Esophagus (tissue), 2 donors: ENCODE data around the gene HTATSF1. TPM values are rescaled to one million over a fixed set of nuclear protein-coding genes. Genes with fewer than 3 reads are reported as not detected.

Source experiments
- H3K27ac ChIP-seq, 2 donors: one replicate each; pipeline ENCODE4 v1.5.1; 2013; ENCODE audit warnings: low read depth in 2 of 2, mild to moderate bottlenecking in 2 of 2, inconsistent platforms in 1 of 2, low read length in 1 of 2, moderate library complexity in 1 of 2
- H3K27me3 ChIP-seq, 2 donors: one replicate each; pipeline ENCODE4 v1.6.1; 2013; ENCODE audit warnings: low read length in 2 of 2, control low read depth in 1 of 2, mild to moderate bottlenecking in 1 of 2; ENCODE audit not compliant: insufficient read depth in 2 of 2, control insufficient read depth in 1 of 2
- H3K36me3 ChIP-seq, 2 donors: one replicate each; pipeline ENCODE4 v1.6.1; 2013; ENCODE audit warnings: low read length in 1 of 2; ENCODE audit not compliant: control insufficient read depth in 2 of 2, insufficient read depth in 2 of 2
- H3K4me1 ChIP-seq, 2 donors: one replicate each; pipeline ENCODE4 v1.6.1; 2013; ENCODE audit warnings: low read length in 1 of 2; ENCODE audit not compliant: control insufficient read depth in 2 of 2, insufficient read depth in 2 of 2
- H3K4me3 ChIP-seq, 2 donors: one replicate each; pipeline ENCODE4 v1.5.1; 2013; ENCODE audit warnings: low read length in 2 of 2, mild to moderate bottlenecking in 2 of 2, low read depth in 1 of 2, moderate library complexity in 1 of 2
- H3K9me3 ChIP-seq, 2 donors: one replicate each; pipeline ENCODE4 v1.6.1; 2013; ENCODE audit warnings: mild to moderate bottlenecking in 2 of 2, low read depth in 1 of 2, low read length in 1 of 2, moderate library complexity in 1 of 2; ENCODE audit not compliant: control insufficient read depth in 2 of 2, insufficient read depth in 1 of 2
- WGBS, 2 donors: extraction: QIAGEN DNeasy Blood & Tissue Kit; methylation state at CpG; one replicate each; pipeline ENCODE4 v1.1.7; 2013; 5-methylcytosine and 5-hydroxymethylcytosine counted together
- polyA plus RNA-seq, 2 donors: library from polyadenylated mRNA; stranded (reverse); fragments of 200-250 nt; gene quantifications; one replicate each; pipeline ENCODE4 v1.2.3, GENCODE V29; 2013
- donor health status: healthy with polysubstance abuse.
- donor health status: Bipolar disorder and iron deficiency.

Gene HTATSF1
- polyA plus RNA-seq: 10 to 100 TPM; 12.8 to 24.9 TPM

- no peaks in the 10 kb centered on the region for H3K27me3 ChIP-seq
- no peaks in the 10 kb centered on the region for H3K4me1 ChIP-seq
- WGBS, 2 donors: 0 to 37% methylated on average over 35 of the region's 35 CpGs
- no peaks in the 10 kb centered on the region for H3K36me3 ChIP-seq
- peak within 1 kb of the TSS; percentile 89 to 98 for H3K27ac ChIP-seq
- H3K9me3 ChIP-seq: no peaks in the 10 kb centered on the region
- H3K4me3 ChIP-seq: peak within 1 kb of the TSS; percentile 61 to 67
Measured at GRCh38 chrX:136497556-136498052, at the start of gene HTATSF1. Gene HTATSF1 (plus strand): TSS chrX:136497592. CDS start chrX:136497685, 93 bp downstream.

GRCh38 chrX:136447968-136448367, 49.4 kb upstream of the HTATSF1 start:
- H3K9me3 ChIP-seq: no peaks in the 10 kb centered on the region
- no peak overlapping the region for H3K27ac ChIP-seq
- H3K36me3 ChIP-seq: no peaks in the 10 kb centered on the region
- no peaks in the 10 kb centered on the region for H3K4me1 ChIP-seq
- H3K4me3 ChIP-seq: no peak overlapping the region
- no peaks in the 10 kb centered on the region for H3K27me3 ChIP-seq

GRCh38 chrX:136450050-136450830, 47.2 kb upstream of the HTATSF1 start:
- Histone ChIP-seq H3K27ac (no peak overlapping the region), H3K4me3 (no peak overlapping the region), H3K9me3 (no peaks in the 10 kb centered on the region), H3K36me3 (no peaks in the 10 kb centered on the region), H3K4me1 (no peaks in the 10 kb centered on the region), H3K27me3 (no peaks in the 10 kb centered on the region)
- WGBS, 2 donors: 46 to 52% methylated on average over 8 of the region's 8 CpGs

GRCh38 chrX:136452614-136453013, 44.8 kb upstream of the HTATSF1 start:
- H3K4me3 ChIP-seq: no peak overlapping the region
- H3K9me3 ChIP-seq: no peaks in the 10 kb centered on the region
- no peak overlapping the region for H3K27ac ChIP-seq
- H3K36me3 ChIP-seq: no peaks in the 10 kb centered on the region
- WGBS, 2 donors: 84 to 85% methylated on average over 5 of the region's 5 CpGs
- no peaks in the 10 kb centered on the region for H3K27me3 ChIP-seq
- H3K4me1 ChIP-seq: no peaks in the 10 kb centered on the region

- 76 to 83% methylated on average over 1 of the region's 1 CpG for WGBS, 2 donors
- no peaks in the 10 kb centered on the region for H3K27me3 ChIP-seq
- no peaks in the 10 kb centered on the region for H3K4me1 ChIP-seq
- H3K4me3 ChIP-seq: no peak overlapping the region
- no peaks in the 10 kb centered on the region for H3K9me3 ChIP-seq
- H3K27ac ChIP-seq: no peak overlapping the region
- H3K36me3 ChIP-seq: no peaks in the 10 kb centered on the region
Measured at GRCh38 chrX:136453114-136453513, 44.3 kb upstream of the HTATSF1 start.

- Histone ChIP-seq H3K27ac (no peak overlapping the region), H3K9me3 (no peaks in the 10 kb centered on the region), H3K4me3 (no peak overlapping the region), H3K36me3 (no peaks in the 10 kb centered on the region), H3K27me3 (no peaks in the 10 kb centered on the region), H3K4me1 (no peaks in the 10 kb centered on the region)
- 37 to 40% methylated on average over 1 of the region's 1 CpG for WGBS, 2 donors
Measured at GRCh38 chrX:136453771-136454170, 43.6 kb upstream of the HTATSF1 start.

- no peaks in the 10 kb centered on the region for H3K4me1 ChIP-seq
- WGBS, 2 donors: 72 to 78% methylated on average over 6 of the region's 6 CpGs
- no peak overlapping the region for H3K4me3 ChIP-seq
- no peaks in the 10 kb centered on the region for H3K9me3 ChIP-seq
- no peaks in the 10 kb centered on the region for H3K27me3 ChIP-seq
- no peak overlapping the region for H3K27ac ChIP-seq
- no peaks in the 10 kb centered on the region for H3K36me3 ChIP-seq
Measured at GRCh38 chrX:136456133-136456532, 41.3 kb upstream of the HTATSF1 start.

GRCh38 chrX:136457303-136457917, 40.0 kb upstream of the HTATSF1 start:
- WGBS, 2 donors: 55 to 65% methylated on average over 5 of the region's 5 CpGs
- Histone ChIP-seq H3K36me3 (no peaks in the 10 kb centered on the region), H3K9me3 (no peaks in the 10 kb centered on the region), H3K27me3 (no peaks in the 10 kb centered on the region), H3K4me3 (no peak overlapping the region), H3K27ac (no peak overlapping the region), H3K4me1 (no peaks in the 10 kb centered on the region)

GRCh38 chrX:136464589-136464988, 32.8 kb upstream of the HTATSF1 start:
- Histone ChIP-seq H3K27me3 (no peaks in the 10 kb centered on the region), H3K36me3 (no peaks in the 10 kb centered on the region), H3K27ac (no peak overlapping the region), H3K4me3 (no peak overlapping the region), H3K4me1 (no peaks in the 10 kb centered on the region), H3K9me3 (no peaks in the 10 kb centered on the region)
- 60 to 80% methylated on average over 3 of the region's 3 CpGs for WGBS, 2 donors
